GM19239 (cell line): ENCODE data around the gene SPATA31A5.
"Not testable (repeated sequence)": the region's sequence is repeated elsewhere in the genome, so short reads cannot be mapped to it uniquely, and the experiment has no call there.

Experiments
- DNase-seq: peaks from one replicate; pipeline ENCODE4 v3.0.0; 2011; ENCODE audit warnings: low spot score; ENCODE audit not compliant: insufficient read length
- FAIRE-seq: peaks from 2 replicates; lab custom pipeline; 2011; peaks lifted over from hg19 to GRCh38; lab: Jason Lieb, UNC

SPATA31A5 gene

GRCh38 chr9:60914107-60914506, at the start of gene SPATA31A5:
Gene SPATA31A5, plus strand, starts transcription at chr9:60914407. Its CDS starts 29 bp downstream, at chr9:60914436.
- FAIRE-seq, DNase-seq: not testable (repeated sequence)

DNA sequence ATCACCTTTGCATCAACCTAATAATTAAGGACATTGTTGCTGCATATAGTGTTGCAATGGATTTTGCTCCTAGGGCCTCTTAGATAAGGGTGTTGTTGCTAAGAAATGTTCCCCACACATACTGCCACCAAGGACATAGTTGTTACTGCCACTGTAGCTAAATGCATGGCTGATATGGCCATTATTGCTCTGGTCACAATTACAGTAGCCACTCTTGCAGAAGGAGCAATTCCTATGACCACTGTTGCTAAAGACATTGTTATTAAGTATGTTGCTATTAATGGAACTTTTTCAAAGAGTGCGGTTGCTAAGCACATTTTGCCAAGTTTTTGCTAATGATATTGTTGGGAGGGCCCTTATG, 48.8 kb downstream of the SPATA31A5 start:
- FAIRE-seq, DNase-seq: not testable (repeated sequence)

DNA sequence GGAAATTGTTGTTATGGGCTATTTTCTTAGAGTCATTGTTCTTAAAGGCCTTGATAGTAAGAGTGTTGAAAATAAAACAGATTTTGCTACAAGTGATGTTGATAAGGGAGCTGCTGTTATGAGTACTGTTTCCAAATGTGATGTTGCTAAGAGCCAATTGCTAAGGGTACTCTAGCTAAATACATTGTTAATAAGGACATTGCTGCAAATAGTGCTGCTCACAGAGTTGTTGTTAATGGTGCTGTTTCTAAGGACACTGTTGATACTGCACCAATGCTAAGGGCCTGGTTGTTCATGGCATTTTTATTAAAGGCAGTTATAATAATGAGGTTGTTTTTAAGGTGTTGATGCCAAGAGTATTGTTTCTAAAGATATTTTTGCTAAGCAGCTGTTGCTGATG, 52.2 kb downstream of the SPATA31A5 start:
- FAIRE-seq, DNase-seq: not testable (repeated sequence)
